ENCODE data around the gene MRPL37.

The MRPL37 gene

DNA sequence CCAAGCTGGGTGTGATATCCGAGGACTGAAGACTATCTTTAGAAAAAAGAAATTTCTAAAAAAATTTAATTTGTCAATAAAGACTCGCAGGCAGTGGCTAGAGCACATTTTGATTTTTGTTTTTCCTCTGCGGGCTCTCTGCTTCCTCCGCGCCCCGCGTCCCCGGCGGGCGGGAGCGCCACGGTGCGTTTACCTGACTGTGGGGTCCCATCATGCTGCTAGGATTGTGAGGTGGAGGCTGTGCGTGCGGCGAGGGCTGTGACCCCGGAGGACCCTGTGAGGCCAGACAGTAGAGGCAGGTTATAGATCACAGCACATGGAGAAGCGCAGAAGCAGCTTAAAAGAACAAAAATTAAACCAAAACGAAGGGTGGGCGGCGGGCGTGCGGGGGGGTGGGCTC, 57.9 kb downstream of the MRPL37 start:
- ATAC-seq: no peak
- TF ChIP-seq CSDC2 (CRISPR knock-in tag; IDR thresholded peaks at IDR 0.05): no peak
- TF ChIP-seq, protein P1, sequence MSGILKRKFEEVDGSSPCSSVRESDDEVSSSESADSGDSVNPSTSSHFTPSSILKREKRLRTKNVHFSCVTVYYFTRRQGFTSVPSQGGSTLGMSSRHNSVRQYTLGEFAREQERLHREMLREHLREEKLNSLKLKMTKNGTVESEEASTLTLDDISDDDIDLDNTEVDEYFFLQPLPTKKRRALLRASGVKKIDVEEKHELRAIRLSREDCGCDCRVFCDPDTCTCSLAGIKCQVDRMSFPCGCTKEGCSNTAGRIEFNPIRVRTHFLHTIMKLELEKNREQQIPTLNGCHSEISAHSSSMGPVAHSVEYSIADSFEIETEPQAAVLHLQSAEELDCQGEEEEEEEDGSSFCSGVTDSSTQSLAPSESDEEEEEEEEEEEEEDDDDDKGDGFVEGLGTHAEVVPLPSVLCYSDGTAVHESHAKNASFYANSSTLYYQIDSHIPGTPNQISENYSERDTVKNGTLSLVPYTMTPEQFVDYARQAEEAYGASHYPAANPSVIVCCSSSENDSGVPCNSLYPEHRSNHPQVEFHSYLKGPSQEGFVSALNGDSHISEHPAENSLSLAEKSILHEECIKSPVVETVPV (CRISPR knock-in tag; IDR thresholded peaks at IDR 0.05): no peak

- no peak for ATAC-seq
Observed at GRCh38 chr1:54259546-54260140, 59.7 kb downstream of the MRPL37 start.

DNA sequence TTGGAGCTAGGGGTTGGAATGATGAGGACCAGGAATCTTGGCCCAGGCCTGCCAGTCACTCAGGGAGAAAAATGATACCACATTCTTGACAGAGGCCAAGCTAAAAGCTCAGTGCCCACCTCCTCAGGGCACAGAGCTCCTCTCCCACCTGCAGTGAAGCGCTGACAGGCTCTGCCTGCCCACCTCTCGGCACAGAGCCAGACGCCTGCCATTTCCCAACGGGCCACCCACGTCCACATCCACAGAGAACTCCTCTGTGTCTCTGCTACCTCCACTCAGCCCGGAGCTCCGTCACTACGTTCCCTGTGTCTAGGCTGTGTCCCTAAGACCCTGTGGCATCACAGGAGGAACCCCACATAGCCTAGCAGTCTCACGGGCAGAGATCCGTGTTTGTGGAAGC, 60.8 kb downstream of the MRPL37 start:
- no peak for ATAC-seq
- TF ChIP-seq ARNTL (CRISPR knock-in tag; IDR thresholded peaks at IDR 0.05; ENCODE audit: borderline replicate concordance, low read depth) (no peak), CSDC2 (CRISPR knock-in tag; IDR thresholded peaks at IDR 0.05) (no peak), ZNF565 (CRISPR knock-in tag; conservative IDR thresholded peaks at IDR 0.05; ENCODE audit: low read depth) (no peak), SNAI2 (CRISPR knock-in tag; IDR thresholded peaks at IDR 0.05) (no peak), ZC3H10 (CRISPR knock-in tag; IDR thresholded peaks at IDR 0.05) (no peak), ZFP30 (CRISPR knock-in tag; IDR thresholded peaks at IDR 0.05) (no peak), ZFP3 (CRISPR knock-in tag; IDR thresholded peaks at IDR 0.05) (no peak), CREB5 (CRISPR knock-in tag; IDR thresholded peaks at IDR 0.05; ENCODE audit: low read depth) (no peak), ZNF70 (CRISPR knock-in tag; IDR thresholded peaks at IDR 0.05) (no peak), BACH2 (CRISPR knock-in tag; IDR thresholded peaks at IDR 0.05; ENCODE audit: borderline replicate concordance) (no peak)

More at GRCh38 chr1:54259546-54260140, 59.7 kb downstream of the MRPL37 start:
- TF ChIP-seq POU6F1 (CRISPR knock-in tag; IDR thresholded peaks at IDR 0.05; ENCODE audit: borderline replicate concordance, low read depth) (no peak), GLIS3 (CRISPR knock-in tag; IDR thresholded peaks at IDR 0.05) (no peak), OSR1 (CRISPR knock-in tag; IDR thresholded peaks at IDR 0.05) (no peak), ZC3H10 (CRISPR knock-in tag; IDR thresholded peaks at IDR 0.05) (no peak), ZFP30 (CRISPR knock-in tag; IDR thresholded peaks at IDR 0.05) (no peak), ESRRG (CRISPR knock-in tag; IDR thresholded peaks at IDR 0.05) (no peak), SNAI2 (CRISPR knock-in tag; IDR thresholded peaks at IDR 0.05) (no peak), CSDC2 (CRISPR knock-in tag; IDR thresholded peaks at IDR 0.05) (no peak), TOX (CRISPR knock-in tag; IDR thresholded peaks at IDR 0.05; ENCODE audit: borderline replicate concordance) (no peak), ZNF565 (CRISPR knock-in tag; conservative IDR thresholded peaks at IDR 0.05; ENCODE audit: low read depth) (no peak), ZNF8 (CRISPR knock-in tag; IDR thresholded peaks at IDR 0.05) (no peak), ZNF70 (CRISPR knock-in tag; IDR thresholded peaks at IDR 0.05) (no peak), ZFP3 (CRISPR knock-in tag; IDR thresholded peaks at IDR 0.05) (no peak), BACH2 (CRISPR knock-in tag; IDR thresholded peaks at IDR 0.05; ENCODE audit: borderline replicate concordance) (no peak), PATZ1 (CRISPR knock-in tag; IDR thresholded peaks at IDR 0.05; ENCODE audit: borderline replicate concordance) (no peak), ISL1 (CRISPR knock-in tag; IDR thresholded peaks at IDR 0.05) (no peak), PPARA (CRISPR knock-in tag; IDR thresholded peaks at IDR 0.05; ENCODE audit: borderline replicate concordance) (no peak), ARNTL (CRISPR knock-in tag; IDR thresholded peaks at IDR 0.05; ENCODE audit: borderline replicate concordance, low read depth) (no peak)
- TF ChIP-seq, protein P1 (CRISPR knock-in tag; IDR thresholded peaks at IDR 0.05): no peak
- TF ChIP-seq, protein P2, sequence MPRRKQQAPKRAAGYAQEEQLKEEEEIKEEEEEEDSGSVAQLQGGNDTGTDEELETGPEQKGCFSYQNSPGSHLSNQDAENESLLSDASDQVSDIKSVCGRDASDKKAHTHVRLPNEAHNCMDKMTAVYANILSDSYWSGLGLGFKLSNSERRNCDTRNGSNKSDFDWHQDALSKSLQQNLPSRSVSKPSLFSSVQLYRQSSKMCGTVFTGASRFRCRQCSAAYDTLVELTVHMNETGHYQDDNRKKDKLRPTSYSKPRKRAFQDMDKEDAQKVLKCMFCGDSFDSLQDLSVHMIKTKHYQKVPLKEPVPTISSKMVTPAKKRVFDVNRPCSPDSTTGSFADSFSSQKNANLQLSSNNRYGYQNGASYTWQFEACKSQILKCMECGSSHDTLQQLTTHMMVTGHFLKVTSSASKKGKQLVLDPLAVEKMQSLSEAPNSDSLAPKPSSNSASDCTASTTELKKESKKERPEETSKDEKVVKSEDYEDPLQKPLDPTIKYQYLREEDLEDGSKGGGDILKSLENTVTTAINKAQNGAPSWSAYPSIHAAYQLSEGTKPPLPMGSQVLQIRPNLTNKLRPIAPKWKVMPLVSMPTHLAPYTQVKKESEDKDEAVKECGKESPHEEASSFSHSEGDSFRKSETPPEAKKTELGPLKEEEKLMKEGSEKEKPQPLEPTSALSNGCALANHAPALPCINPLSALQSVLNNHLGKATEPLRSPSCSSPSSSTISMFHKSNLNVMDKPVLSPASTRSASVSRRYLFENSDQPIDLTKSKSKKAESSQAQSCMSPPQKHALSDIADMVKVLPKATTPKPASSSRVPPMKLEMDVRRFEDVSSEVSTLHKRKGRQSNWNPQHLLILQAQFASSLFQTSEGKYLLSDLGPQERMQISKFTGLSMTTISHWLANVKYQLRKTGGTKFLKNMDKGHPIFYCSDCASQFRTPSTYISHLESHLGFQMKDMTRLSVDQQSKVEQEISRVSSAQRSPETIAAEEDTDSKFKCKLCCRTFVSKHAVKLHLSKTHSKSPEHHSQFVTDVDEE (CRISPR knock-in tag; IDR thresholded peaks at IDR 0.05): no peak
